Hepatocyte (in vitro differentiated cells): ENCODE data around the gene ZNF326.

Experiments
- EZH2 ChIP-seq: fragments of 200-600 bp; sonication (generic); IDR thresholded peaks from 2 replicates; pipeline ENCODE4 v1.6.1; 2016; ENCODE audit warnings: antibody characterized with exemption, mild to moderate bottlenecking, borderline replicate concordance
- EZH2phosphoT487 ChIP-seq: fragments of 200-600 bp; sonication (generic); IDR thresholded peaks from one replicate; pipeline ENCODE4 v1.6.1; 2018; ENCODE audit warnings: antibody characterized with exemption, mild to moderate bottlenecking, low read depth, moderate library complexity; ENCODE audit not compliant: unreplicated experiment, severe bottlenecking
- TF ChIP-seq, protein P1 (sequence below): fragments of 200-600 bp; sonication (generic); IDR thresholded peaks from 2 replicates; pipeline ENCODE4 v1.5.1; 2016; ENCODE audit warnings: antibody characterized with exemption, mild to moderate bottlenecking; ENCODE audit not compliant: poor library complexity

DNA sequence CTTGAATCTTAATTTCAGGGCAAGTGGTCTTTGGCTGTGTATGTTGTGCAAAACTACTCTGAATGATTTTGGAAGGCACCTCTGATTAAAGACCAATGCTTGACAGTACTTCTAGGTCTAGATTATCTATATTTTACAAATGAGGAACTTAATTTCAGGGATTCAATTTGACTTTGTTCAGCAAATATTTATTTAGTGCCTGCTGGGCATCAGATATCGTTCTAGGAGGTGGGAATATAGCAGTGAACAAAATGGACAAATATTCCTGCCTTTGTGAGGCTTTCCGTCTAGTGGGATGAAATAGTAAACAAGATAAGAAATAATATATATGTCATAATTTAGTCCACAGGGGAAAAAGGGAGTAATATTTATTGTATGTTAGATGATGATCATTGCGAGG is 4.7 kb downstream of the ZNF326 start:
- TF ChIP-seq EZH2phosphoT487 (no peak), EZH2 (no peak)
- TF ChIP-seq, protein P1, sequence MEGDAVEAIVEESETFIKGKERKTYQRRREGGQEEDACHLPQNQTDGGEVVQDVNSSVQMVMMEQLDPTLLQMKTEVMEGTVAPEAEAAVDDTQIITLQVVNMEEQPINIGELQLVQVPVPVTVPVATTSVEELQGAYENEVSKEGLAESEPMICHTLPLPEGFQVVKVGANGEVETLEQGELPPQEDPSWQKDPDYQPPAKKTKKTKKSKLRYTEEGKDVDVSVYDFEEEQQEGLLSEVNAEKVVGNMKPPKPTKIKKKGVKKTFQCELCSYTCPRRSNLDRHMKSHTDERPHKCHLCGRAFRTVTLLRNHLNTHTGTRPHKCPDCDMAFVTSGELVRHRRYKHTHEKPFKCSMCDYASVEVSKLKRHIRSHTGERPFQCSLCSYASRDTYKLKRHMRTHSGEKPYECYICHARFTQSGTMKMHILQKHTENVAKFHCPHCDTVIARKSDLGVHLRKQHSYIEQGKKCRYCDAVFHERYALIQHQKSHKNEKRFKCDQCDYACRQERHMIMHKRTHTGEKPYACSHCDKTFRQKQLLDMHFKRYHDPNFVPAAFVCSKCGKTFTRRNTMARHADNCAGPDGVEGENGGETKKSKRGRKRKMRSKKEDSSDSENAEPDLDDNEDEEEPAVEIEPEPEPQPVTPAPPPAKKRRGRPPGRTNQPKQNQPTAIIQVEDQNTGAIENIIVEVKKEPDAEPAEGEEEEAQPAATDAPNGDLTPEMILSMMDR, result no peak
